ENCODE measurements around the gene ATP2B2.

The ATP2B2 gene

DNA sequence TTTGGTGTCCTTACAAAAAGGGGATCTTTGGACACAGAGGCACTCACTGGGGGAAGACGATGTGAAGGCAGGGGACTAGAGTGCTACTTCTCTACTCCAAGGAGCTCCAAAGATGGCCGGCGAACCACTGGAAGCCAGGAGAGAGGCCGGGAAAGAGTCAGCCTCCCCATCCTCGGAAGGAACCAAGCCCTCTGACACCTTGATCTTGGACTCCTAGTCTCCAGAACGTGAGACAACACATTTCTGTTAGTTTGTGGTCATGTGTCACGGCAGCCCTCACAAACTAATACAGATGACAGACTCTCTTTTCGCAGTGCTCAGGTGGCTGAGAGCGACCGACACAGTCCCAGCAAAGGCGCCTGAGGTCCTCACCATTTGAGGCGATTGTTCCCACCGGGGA is 24.4 kb upstream of the ATP2B2 start:
- Histone ChIP-seq H3K9me3 (replicated peaks; ENCODE audit: low read length) (no peaks in the 10 kb centered on the region), H3K4me1 (ENCODE audit: control insufficient read depth, insufficient read depth, low read length) (no peaks in the 10 kb centered on the region), H3K27me3 (ENCODE audit: control insufficient read depth, insufficient read depth, low read length) (peaks cover 70% of the 10 kb centered on the region), H3K4me2 (ENCODE audit: low read length) (no peak overlapping the region), H3K36me3 (ENCODE audit: insufficient read depth, low read length) (no peaks in the 10 kb centered on the region), H3K4me3 (ENCODE audit: low read length) (no peak overlapping the region), H3K9ac (ENCODE audit: low read depth, low read length) (no peak overlapping the region)

DNA sequence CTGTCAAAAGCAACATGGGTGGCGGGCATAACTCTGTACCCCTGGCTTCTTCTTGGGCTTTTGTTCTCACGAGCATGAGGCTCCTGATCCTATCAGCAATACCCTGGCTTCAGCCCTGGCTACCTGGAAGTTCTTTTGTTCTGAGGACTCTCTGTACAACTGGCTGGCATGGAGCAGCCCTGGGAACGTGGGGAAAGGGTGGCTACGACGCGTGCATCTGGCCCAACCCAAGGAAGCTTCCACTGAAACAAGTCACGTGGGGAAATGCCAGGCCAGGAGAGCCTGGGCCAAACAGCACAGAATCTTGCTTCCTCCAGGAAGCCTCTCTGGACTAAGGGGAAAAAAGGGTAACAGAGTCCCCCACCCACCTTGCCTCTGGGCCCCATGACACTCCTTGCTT is 22.7 kb upstream of the ATP2B2 start:
- Histone ChIP-seq H3K27me3 (ENCODE audit: control insufficient read depth, insufficient read depth, low read length) (peaks cover 75% of the 10 kb centered on the region), H3K36me3 (ENCODE audit: insufficient read depth, low read length) (no peaks in the 10 kb centered on the region), H3K9ac (ENCODE audit: low read depth, low read length) (no peak overlapping the region), H3K4me1 (ENCODE audit: control insufficient read depth, insufficient read depth, low read length) (no peaks in the 10 kb centered on the region), H3K9me3 (replicated peaks; ENCODE audit: low read length) (no peaks in the 10 kb centered on the region), H3K4me2 (ENCODE audit: low read length) (no peak overlapping the region), H3K4me3 (ENCODE audit: low read length) (no peak overlapping the region)

DNA sequence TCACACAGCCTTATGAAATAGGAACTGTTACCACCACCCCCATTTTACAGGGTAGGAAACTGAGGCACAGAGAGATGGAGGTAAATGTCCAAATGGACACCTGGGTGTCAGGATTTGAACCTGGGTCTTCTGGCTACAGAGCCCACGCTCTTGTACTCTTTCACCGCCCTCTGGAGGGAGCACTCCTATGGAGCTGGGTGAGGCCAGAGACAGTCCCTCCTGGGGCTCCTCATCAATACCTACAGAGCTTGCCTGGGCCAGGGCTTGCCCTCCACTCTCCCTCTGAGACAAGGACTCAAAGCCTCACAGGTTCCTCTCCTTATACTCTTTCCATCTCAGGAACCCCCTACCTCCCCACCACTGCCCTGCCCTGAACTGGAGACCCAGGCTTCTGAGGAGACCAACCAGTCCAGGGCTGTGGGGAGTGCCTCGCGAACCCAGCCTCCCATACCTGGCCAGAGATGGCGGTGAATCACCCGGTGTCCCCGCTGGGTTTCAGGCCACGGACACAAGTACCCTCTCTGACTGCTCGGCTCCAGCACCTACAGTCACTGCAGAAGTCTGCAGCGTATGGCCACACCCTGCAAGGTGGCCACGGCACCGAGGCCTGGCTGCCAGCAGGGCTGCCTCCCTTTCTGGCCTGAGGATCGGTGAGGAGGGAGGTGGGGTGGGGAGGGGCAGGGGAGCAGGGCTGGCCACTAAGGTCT is 22.1 kb upstream of the ATP2B2 start:
- no peak overlapping the region for H3K4me3 ChIP-seq (ENCODE audit: low read length)
- H3K36me3 ChIP-seq (ENCODE audit: insufficient read depth, low read length) = no peaks in the 10 kb centered on the region
- H3K9me3 ChIP-seq (replicated peaks; ENCODE audit: low read length) = no peaks in the 10 kb centered on the region
- no peaks in the 10 kb centered on the region for H3K4me1 ChIP-seq (ENCODE audit: control insufficient read depth, insufficient read depth, low read length)
- no peak overlapping the region for H3K4me2 ChIP-seq (ENCODE audit: low read length)
- peaks cover 75% of the 10 kb centered on the region for H3K27me3 ChIP-seq (ENCODE audit: control insufficient read depth, insufficient read depth, low read length)
- H3K9ac ChIP-seq (ENCODE audit: low read depth, low read length) = no peak overlapping the region

DNA sequence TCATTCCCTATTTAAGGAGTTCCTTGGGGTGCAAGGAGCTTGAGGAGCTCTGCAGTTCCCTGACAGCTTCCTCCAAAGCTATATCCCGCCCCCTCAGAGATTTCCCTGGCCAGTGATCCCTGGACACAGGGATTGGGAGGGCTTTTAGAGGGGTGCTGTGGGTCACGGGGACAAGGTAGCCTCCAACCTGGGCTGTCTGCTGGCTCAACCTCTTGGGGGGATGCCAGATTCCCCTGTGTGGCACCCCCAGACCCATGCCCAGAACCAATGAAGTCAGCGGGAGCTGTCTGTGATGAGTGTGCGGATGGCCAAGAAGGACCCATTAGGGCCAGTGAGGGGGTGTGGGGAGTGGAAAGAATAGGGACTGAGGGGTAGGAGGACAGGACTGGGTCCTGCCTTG is 21.0 kb upstream of the ATP2B2 start:
- peaks cover 77% of the 10 kb centered on the region for H3K27me3 ChIP-seq (ENCODE audit: control insufficient read depth, insufficient read depth, low read length)
- no peaks in the 10 kb centered on the region for H3K36me3 ChIP-seq (ENCODE audit: insufficient read depth, low read length)
- H3K9ac ChIP-seq (ENCODE audit: low read depth, low read length) = no peak overlapping the region
- no peaks in the 10 kb centered on the region for H3K9me3 ChIP-seq (replicated peaks; ENCODE audit: low read length)
- H3K4me1 ChIP-seq (ENCODE audit: control insufficient read depth, insufficient read depth, low read length) = no peaks in the 10 kb centered on the region
- H3K4me3 ChIP-seq (ENCODE audit: low read length) = no peak overlapping the region
- H3K4me2 ChIP-seq (ENCODE audit: low read length) = no peak overlapping the region

DNA sequence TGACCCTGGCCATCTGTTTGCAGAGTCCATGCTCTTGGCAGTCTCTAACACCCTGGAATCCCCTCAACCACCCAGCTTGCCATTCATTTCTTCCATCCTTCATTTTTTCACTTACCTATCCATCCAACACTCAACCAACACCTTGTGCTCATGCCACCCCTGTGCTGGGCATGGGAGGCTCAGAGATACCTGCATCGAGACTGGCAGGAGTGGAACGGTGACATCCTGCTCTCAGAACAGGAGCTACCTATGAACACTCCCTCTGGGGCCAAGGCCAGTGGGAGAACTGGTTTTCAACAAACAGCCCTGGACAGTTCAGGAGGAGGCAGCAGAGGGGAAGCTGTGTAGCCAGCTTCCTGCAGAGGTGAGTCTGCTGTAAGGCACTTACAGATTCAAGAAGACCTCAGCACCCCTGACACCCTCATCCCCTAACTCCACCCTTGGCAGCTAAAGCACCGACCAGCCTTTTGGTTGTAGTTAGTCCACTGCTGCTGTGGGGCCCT is 19.5 kb upstream of the ATP2B2 start:
- Histone ChIP-seq H3K27me3 (ENCODE audit: control insufficient read depth, insufficient read depth, low read length) (peaks cover 71% of the 10 kb centered on the region), H3K36me3 (ENCODE audit: insufficient read depth, low read length) (no peaks in the 10 kb centered on the region), H3K9me3 (replicated peaks; ENCODE audit: low read length) (no peaks in the 10 kb centered on the region), H3K4me2 (ENCODE audit: low read length) (no peak overlapping the region), H3K4me3 (ENCODE audit: low read length) (no peak overlapping the region), H3K4me1 (ENCODE audit: control insufficient read depth, insufficient read depth, low read length) (no peaks in the 10 kb centered on the region), H3K9ac (ENCODE audit: low read depth, low read length) (no peak overlapping the region)

DNA sequence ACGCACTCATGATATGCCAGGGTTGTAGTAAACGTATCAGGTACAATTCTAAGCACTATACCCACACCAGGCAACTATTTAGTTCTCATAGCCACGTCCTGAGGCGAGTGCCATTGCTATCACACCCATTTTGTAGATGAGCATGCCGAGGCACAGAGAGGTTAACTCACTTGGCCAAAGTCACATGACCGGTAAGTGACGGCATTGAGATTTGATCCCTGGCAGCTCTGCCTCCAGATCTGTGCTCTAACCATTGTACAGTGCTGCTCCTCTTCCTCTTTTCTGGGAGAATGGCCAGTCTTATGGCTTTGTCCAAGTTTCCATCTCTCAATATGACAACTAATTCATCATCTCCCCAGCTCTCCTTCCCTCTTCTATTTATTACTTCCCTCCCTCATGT is 18.9 kb upstream of the ATP2B2 start:
- Histone ChIP-seq H3K27me3 (ENCODE audit: control insufficient read depth, insufficient read depth, low read length) (peaks cover 71% of the 10 kb centered on the region), H3K9ac (ENCODE audit: low read depth, low read length) (no peak overlapping the region), H3K36me3 (ENCODE audit: insufficient read depth, low read length) (no peaks in the 10 kb centered on the region), H3K4me1 (ENCODE audit: control insufficient read depth, insufficient read depth, low read length) (peaks cover under 1% of the 10 kb centered on the region), H3K4me2 (ENCODE audit: low read length) (no peak overlapping the region), H3K4me3 (ENCODE audit: low read length) (no peak overlapping the region), H3K9me3 (replicated peaks; ENCODE audit: low read length) (no peaks in the 10 kb centered on the region)

DNA sequence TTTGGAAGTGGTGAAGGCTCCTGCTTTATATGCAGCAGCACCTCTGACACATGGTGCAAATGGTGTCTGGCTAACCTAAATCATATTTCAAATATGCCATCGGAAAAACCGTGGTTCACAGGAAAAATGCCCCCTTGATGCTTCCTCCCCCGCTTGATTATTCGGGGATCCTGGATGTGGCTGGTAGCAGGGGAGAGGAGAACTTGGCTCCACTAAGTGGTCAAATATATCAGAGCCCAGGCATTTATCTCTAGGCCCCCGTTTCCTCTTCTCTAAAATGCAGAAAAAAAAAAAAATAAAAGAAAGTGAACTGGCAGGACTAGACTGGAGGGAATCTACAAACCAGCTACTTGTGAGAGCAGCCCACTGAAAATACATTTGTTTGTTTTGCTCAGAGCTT is 18.2 kb upstream of the ATP2B2 start:
- Histone ChIP-seq H3K4me2 (ENCODE audit: low read length) (no peak overlapping the region), H3K27me3 (ENCODE audit: control insufficient read depth, insufficient read depth, low read length) (peaks cover 65% of the 10 kb centered on the region), H3K9me3 (replicated peaks; ENCODE audit: low read length) (no peaks in the 10 kb centered on the region), H3K4me1 (ENCODE audit: control insufficient read depth, insufficient read depth, low read length) (peaks cover 8% of the 10 kb centered on the region), H3K36me3 (ENCODE audit: insufficient read depth, low read length) (no peaks in the 10 kb centered on the region), H3K4me3 (ENCODE audit: low read length) (no peak overlapping the region), H3K9ac (ENCODE audit: low read depth, low read length) (no peak overlapping the region)

DNA sequence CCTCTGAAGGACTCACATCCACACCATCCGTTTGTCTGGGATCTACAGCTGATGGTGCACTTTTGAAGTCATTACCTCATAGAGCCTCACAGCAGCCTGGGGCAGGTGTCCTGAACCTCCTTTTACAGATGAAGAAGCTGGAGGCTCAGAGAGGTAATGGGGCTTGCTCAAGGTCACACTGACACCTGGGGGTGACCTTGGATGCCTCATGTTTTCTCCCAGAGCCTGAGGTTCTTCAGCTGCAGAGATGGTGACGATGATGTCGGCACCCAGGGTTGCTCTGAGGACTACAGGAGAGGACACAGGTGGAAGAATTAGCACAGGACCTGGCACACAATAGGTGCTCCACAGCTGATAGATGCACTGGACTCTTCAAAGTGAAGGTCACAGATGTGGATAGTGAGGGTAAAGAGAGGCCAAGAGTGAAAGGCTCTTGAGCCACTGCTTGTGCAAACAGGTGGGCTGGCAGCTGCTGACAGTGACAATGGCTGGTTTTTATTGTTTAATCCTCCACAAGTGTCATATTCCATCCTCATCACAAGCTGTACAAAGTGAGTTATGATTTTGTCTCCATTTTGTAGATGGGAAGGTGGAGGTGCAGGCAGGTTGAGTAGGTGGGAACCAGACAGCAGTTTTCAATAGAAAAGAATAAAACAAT is 17.4 kb upstream of the ATP2B2 start:
- peaks cover 70% of the 10 kb centered on the region for H3K27me3 ChIP-seq (ENCODE audit: control insufficient read depth, insufficient read depth, low read length)
- no peaks in the 10 kb centered on the region for H3K9me3 ChIP-seq (replicated peaks; ENCODE audit: low read length)
- H3K4me1 ChIP-seq (ENCODE audit: control insufficient read depth, insufficient read depth, low read length) = peaks cover 13% of the 10 kb centered on the region
- no peak overlapping the region for H3K9ac ChIP-seq (ENCODE audit: low read depth, low read length)
- H3K36me3 ChIP-seq (ENCODE audit: insufficient read depth, low read length) = no peaks in the 10 kb centered on the region
- no peak overlapping the region for H3K4me2 ChIP-seq (ENCODE audit: low read length)
- no peak overlapping the region for H3K4me3 ChIP-seq (ENCODE audit: low read length)

DNA sequence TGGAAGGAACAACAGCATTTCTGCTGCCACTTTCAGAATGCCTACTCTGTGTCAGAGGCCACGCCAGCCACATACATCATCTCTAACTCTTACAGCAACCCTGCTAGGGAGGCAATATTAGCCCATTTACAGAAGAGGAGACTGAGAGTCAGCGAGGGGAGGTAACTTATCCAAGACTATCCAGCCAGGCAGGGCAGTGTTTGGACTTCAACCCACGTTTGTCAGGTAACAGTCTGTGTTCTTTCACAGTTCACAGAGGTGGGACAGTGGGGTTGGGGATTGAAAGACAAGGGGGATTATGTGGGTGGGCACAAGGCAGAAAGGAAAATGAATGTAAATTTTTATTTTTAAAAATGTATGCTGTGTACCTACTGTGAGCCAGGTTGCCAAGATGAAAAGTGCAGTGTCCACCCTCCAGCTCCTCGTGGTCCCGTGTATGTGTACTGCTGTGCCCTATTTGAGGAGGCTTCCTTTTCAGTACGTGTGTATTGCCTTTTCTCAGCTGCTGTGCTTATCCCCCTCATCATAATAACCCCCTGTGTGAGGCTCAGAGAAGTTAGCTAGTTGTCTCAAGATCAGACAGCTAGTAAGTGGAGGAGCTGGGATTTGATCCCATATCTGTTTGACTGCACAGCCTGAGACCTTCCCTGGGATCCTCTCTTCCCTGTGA is 16.5 kb upstream of the ATP2B2 start:
- Histone ChIP-seq H3K4me2 (ENCODE audit: low read length) (no peak overlapping the region), H3K36me3 (ENCODE audit: insufficient read depth, low read length) (no peaks in the 10 kb centered on the region), H3K9me3 (replicated peaks; ENCODE audit: low read length) (no peaks in the 10 kb centered on the region), H3K27me3 (ENCODE audit: control insufficient read depth, insufficient read depth, low read length) (peaks cover 73% of the 10 kb centered on the region), H3K9ac (ENCODE audit: low read depth, low read length) (no peak overlapping the region), H3K4me1 (ENCODE audit: control insufficient read depth, insufficient read depth, low read length) (peaks cover 13% of the 10 kb centered on the region), H3K4me3 (ENCODE audit: low read length) (no peak overlapping the region)

DNA sequence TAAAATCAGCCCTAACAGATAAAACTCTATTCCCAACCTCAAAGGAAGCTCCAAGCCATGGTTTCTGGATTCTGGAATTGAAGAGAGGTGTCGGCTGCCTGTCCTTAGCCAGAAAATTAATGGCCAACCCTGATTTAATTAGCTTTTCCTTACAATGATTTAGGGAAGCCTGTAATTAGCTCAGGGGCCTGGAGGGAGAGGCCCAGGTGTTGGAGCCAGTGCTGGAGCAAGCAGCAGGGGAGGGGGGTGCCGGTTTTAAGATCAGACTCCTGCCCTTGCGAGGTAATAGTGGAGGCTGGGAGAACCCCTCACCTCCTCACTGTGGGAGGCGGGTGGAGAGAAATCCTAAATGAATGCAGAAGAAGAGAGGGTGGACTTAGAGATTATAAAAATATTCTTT is 14.7 kb upstream of the ATP2B2 start:
- H3K27me3 ChIP-seq (ENCODE audit: control insufficient read depth, insufficient read depth, low read length) = peaks cover 72% of the 10 kb centered on the region
- H3K36me3 ChIP-seq (ENCODE audit: insufficient read depth, low read length) = no peaks in the 10 kb centered on the region
- peaks cover 13% of the 10 kb centered on the region for H3K4me1 ChIP-seq (ENCODE audit: control insufficient read depth, insufficient read depth, low read length)
- H3K9me3 ChIP-seq (replicated peaks; ENCODE audit: low read length) = no peaks in the 10 kb centered on the region
- no peak overlapping the region for H3K4me2 ChIP-seq (ENCODE audit: low read length)
- H3K9ac ChIP-seq (ENCODE audit: low read depth, low read length) = no peak overlapping the region
- no peak overlapping the region for H3K4me3 ChIP-seq (ENCODE audit: low read length)

DNA sequence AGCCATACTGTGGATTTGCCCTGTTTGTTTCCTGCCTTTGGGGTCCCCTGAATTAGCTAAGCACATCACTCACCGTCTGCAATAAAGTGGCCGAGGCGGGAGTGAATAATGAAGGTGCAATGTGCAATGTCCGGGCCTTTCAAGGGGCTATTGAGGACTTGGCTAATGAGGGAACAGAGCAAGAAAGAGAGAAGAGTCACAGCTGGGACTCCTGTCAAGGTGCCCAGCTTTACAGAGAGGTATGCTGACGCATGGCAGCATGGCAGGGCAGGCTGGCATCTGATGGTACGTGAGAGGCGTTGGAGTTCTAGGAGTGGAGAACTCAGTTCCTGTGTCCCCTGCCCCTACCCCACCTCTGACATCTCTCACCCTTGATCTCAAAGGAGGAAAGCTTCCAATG is 13.8 kb upstream of the ATP2B2 start:
- H3K27me3 ChIP-seq (ENCODE audit: control insufficient read depth, insufficient read depth, low read length) = peaks cover 64% of the 10 kb centered on the region
- H3K4me2 ChIP-seq (ENCODE audit: low read length) = no peak overlapping the region
- peaks cover 13% of the 10 kb centered on the region for H3K4me1 ChIP-seq (ENCODE audit: control insufficient read depth, insufficient read depth, low read length)
- H3K4me3 ChIP-seq (ENCODE audit: low read length) = no peak overlapping the region
- H3K36me3 ChIP-seq (ENCODE audit: insufficient read depth, low read length) = no peaks in the 10 kb centered on the region
- no peak overlapping the region for H3K9ac ChIP-seq (ENCODE audit: low read depth, low read length)
- no peaks in the 10 kb centered on the region for H3K9me3 ChIP-seq (replicated peaks; ENCODE audit: low read length)
